ENCODE measurements around the gene EMC8. TPM values are rescaled to one million over a fixed set of nuclear protein-coding genes. Genes with fewer than 3 reads are reported as not detected.

Gene EMC8
- total RNA-seq, 1 donor from 2014 or later = 41.4 TPM

DNA sequence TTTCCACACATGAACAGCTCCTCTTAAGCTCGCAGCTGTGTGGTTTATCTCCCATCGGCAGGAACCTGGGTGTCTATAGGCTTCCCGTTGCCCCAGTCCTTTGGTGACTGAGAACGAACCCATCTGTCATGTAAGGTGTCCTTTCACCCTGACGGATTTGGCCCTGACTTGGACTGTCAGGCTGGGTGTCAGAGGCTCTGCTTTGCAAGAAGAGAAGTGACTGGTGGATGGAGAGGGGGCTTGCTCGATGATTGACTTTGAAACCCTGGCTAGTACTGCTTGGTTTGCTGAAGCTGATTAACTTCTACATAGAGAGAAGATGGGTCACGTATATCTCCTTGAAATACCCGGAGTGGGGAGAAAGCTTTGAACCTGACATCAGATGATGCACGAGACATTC, 43.1 kb upstream of the EMC8 start:
- Mint-ChIP-seq H3K4me1 (ENCODE audit: unreplicated experiment) (peaks cover 5% of the 10 kb centered on the region), H3K36me3 (no peaks in the 10 kb centered on the region), H3K27ac (no peak overlapping the region), H3K9me3 (no peaks in the 10 kb centered on the region), H3K4me3 (no peak overlapping the region), H3K27me3 (peaks cover 24% of the 10 kb centered on the region)
- TF ChIP-seq, protein P1, sequence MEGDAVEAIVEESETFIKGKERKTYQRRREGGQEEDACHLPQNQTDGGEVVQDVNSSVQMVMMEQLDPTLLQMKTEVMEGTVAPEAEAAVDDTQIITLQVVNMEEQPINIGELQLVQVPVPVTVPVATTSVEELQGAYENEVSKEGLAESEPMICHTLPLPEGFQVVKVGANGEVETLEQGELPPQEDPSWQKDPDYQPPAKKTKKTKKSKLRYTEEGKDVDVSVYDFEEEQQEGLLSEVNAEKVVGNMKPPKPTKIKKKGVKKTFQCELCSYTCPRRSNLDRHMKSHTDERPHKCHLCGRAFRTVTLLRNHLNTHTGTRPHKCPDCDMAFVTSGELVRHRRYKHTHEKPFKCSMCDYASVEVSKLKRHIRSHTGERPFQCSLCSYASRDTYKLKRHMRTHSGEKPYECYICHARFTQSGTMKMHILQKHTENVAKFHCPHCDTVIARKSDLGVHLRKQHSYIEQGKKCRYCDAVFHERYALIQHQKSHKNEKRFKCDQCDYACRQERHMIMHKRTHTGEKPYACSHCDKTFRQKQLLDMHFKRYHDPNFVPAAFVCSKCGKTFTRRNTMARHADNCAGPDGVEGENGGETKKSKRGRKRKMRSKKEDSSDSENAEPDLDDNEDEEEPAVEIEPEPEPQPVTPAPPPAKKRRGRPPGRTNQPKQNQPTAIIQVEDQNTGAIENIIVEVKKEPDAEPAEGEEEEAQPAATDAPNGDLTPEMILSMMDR (conservative IDR thresholded peaks at IDR 0.05) = no peak
- no peak for DNase-seq (ENCODE audit: extremely low spot score, unreplicated experiment)

DNA sequence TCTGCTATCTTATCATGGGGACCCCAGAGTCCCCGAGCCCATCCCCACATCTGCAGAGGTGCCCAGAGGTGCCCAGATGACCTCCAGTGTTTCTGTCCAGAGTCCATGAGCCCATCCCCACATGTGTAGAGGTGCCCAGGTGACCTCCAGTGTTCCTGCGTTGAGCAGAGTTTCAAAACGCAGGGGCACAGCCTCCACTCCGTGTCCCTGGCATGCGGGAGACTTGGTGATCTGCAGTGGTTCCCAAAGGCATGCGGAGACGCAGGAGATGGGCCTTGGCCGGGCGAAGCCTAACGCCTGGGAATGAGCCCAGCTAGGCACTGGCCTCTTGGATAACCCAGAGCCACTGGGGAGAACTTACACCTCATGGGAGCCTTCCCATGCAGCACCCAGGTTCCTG, 41.5 kb upstream of the EMC8 start:
- no peak overlapping the region for H3K4me3 Mint-ChIP-seq
- peaks cover 5% of the 10 kb centered on the region for H3K4me1 Mint-ChIP-seq (ENCODE audit: unreplicated experiment)
- H3K27me3 Mint-ChIP-seq = peaks cover 39% of the 10 kb centered on the region
- H3K9me3 Mint-ChIP-seq = no peaks in the 10 kb centered on the region
- H3K27ac Mint-ChIP-seq = no peak overlapping the region
- DNase-seq (ENCODE audit: extremely low spot score, unreplicated experiment) = no peak
- H3K36me3 Mint-ChIP-seq = no peaks in the 10 kb centered on the region
- TF ChIP-seq, protein P1 (conservative IDR thresholded peaks at IDR 0.05) = no peak

DNA sequence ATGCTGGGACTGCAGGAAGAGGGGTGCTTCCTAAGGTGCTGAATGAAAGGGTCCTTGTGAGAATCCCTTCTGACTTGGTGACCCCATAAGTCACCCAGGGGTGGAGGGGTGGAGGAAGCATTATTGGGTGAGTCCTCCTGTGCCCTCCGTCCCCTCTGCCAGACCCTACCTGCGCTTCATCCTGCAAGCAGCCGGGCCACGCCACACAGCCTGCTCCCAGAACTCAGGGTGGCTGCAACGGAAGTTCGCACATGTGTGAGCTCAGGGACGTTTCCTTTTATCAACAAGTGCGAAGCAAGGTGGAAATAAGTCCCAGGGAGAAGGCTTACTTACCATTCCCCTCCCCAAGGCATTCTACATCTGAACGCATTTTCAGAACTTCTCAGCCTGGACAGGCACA, 41.1 kb upstream of the EMC8 start:
- Mint-ChIP-seq H3K4me3 (no peak overlapping the region), H3K9me3 (no peaks in the 10 kb centered on the region), H3K27ac (no peak overlapping the region), H3K27me3 (peaks cover 42% of the 10 kb centered on the region), H3K4me1 (ENCODE audit: unreplicated experiment) (peaks cover 5% of the 10 kb centered on the region), H3K36me3 (no peaks in the 10 kb centered on the region)
- no peak for DNase-seq (ENCODE audit: extremely low spot score, unreplicated experiment)
- TF ChIP-seq, protein P1 (conservative IDR thresholded peaks at IDR 0.05) = no peak

DNA sequence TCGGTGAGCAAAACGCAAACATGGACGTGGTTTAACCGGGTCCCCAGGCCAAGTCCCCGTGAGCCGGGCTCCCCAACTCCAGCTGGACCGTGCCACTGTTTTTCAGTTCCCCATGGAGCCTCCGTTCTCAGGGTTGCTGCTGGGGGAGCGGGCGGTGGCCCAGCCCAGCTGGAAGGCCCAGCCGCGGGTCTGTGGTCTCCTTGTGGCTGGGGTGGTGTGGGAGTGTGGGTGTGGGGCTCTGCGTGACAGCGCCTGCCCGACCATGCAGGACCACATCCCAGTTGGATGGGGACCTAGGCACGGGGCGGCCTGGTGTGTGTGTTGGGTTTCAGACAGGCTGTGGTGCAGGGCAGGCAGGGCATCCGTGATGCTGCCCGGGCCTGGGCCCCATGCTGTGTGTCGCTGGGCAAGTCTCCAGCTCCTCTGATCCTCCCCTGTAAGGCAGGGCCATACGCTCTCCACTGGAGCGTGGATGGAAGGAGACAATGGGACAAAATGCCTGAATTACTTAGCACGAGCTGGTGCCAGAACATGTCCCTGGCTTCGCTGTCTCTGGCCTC, 40.4 kb upstream of the EMC8 start:
- DNase-seq (ENCODE audit: extremely low spot score, unreplicated experiment) = no peak
- Mint-ChIP-seq H3K27me3 (peaks cover 44% of the 10 kb centered on the region), H3K4me1 (ENCODE audit: unreplicated experiment) (peaks cover 2% of the 10 kb centered on the region)

DNA sequence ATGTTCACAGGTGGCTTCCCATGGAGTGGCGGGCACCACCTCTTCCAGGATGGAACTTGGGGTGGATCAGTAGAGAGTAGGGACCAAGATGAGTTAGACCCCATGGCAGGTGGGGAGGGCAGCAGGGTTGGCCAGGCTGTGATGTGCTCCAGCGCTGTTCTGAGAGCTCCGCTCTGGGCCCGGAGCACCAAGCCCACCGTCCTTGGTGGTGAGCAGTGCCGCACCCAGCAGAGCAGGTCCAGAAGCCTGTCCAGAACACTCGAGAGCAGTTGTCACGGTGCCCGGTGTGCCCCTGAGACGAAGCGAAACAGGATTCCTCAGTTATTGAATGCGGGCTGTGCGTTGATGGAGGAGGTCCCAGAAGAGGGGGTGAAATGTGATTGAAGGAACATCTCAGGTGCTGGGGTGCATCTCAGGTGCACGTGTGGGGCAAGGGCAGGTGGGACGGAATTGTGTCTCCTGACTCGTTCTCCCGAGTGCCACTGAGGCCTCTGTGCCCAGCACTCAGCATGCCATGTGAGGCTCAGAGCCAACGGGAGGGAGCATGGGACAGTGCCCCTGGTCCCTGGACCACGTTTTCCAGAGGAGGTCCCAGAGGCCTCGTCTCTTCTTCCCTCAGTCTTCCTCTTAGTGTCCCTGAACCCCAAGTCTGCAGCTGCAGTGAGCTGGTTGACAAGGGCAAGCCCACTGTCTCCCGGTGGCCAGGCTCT, 39.7 kb upstream of the EMC8 start:
- Mint-ChIP-seq H3K27me3 (peaks cover 47% of the 10 kb centered on the region), H3K36me3 (no peaks in the 10 kb centered on the region), H3K27ac (no peak overlapping the region), H3K9me3 (no peaks in the 10 kb centered on the region), H3K4me1 (ENCODE audit: unreplicated experiment) (no peaks in the 10 kb centered on the region), H3K4me3 (no peak overlapping the region)
- TF ChIP-seq, protein P1 (conservative IDR thresholded peaks at IDR 0.05) = no peak
- no peak for DNase-seq (ENCODE audit: extremely low spot score, unreplicated experiment)

More for the DNA sequence above, 40.4 kb upstream of the EMC8 start:
- no peak overlapping the region for H3K4me3 Mint-ChIP-seq
- no peak overlapping the region for H3K27ac Mint-ChIP-seq
- TF ChIP-seq, protein P1 (conservative IDR thresholded peaks at IDR 0.05) = no peak
- H3K36me3 Mint-ChIP-seq = no peaks in the 10 kb centered on the region
- no peaks in the 10 kb centered on the region for H3K9me3 Mint-ChIP-seq

All from type B pancreatic cell (in vitro differentiated cells).